ENCODE measurements around the gene SMKR1.
"Not testable (repeated sequence)": the region's sequence is repeated elsewhere in the genome, so short reads cannot be mapped to it uniquely, and the experiment has no call there.

The SMKR1 gene

GRCh38 chr7:129470411-129470810, 31.9 kb upstream of the SMKR1 start:
- TF ChIP-seq SPI1 (IDR thresholded peaks at IDR 0.05; ENCODE audit: borderline replicate concordance, low read depth): no peak
- Histone ChIP-seq H3K27ac (replicated peaks) (no peak overlapping the region), H3K27me3 (ENCODE audit: insufficient read depth, poor library complexity, severe bottlenecking) (no peaks in the 10 kb centered on the region), H3K4me3 (replicated peaks; ENCODE audit: insufficient read depth, low read length) (no peak overlapping the region)
- no peak for DNase-seq (ENCODE audit: low read depth in 1 of 2, low spot score in 1 of 2)

GRCh38 chr7:129471402-129471827, 30.9 kb upstream of the SMKR1 start:
- DNase-seq (ENCODE audit: low read depth in 1 of 2, low spot score in 1 of 2): no peak
- Histone ChIP-seq H3K27me3 (ENCODE audit: insufficient read depth, poor library complexity, severe bottlenecking) (no peaks in the 10 kb centered on the region), H3K27ac (replicated peaks) (no peak overlapping the region), H3K4me3 (replicated peaks; ENCODE audit: insufficient read depth, low read length) (no peak overlapping the region)
- TF ChIP-seq CTCF (IDR thresholded peaks at IDR 0.05; ENCODE audit: insufficient read depth, low read length) (no peak), POLR2AphosphoS5 (IDR thresholded peaks at IDR 0.05; ENCODE audit: low read depth) (no peak), REST (IDR thresholded peaks at IDR 0.05; ENCODE audit: insufficient replicate concordance, low read depth) (no peak), SPI1 (IDR thresholded peaks at IDR 0.05; ENCODE audit: borderline replicate concordance, low read depth) (no peak), GABPA (IDR thresholded peaks at IDR 0.05; ENCODE audit: low read depth) (no peak)

- H3K27me3 ChIP-seq (ENCODE audit: insufficient read depth, poor library complexity, severe bottlenecking); DNase-seq (ENCODE audit: low read depth in 1 of 2, low spot score in 1 of 2); H3K27ac ChIP-seq (replicated peaks); H3K4me3 ChIP-seq (replicated peaks; ENCODE audit: insufficient read depth, low read length): not testable (repeated sequence)
Measured at GRCh38 chr7:129475931-129476330, 26.4 kb upstream of the SMKR1 start.

- not testable (repeated sequence) for H3K27ac ChIP-seq (replicated peaks); DNase-seq (ENCODE audit: low read depth in 1 of 2, low spot score in 1 of 2); H3K27me3 ChIP-seq (ENCODE audit: insufficient read depth, poor library complexity, severe bottlenecking); H3K4me3 ChIP-seq (replicated peaks; ENCODE audit: insufficient read depth, low read length)
Measured at GRCh38 chr7:129476398-129476797, 25.9 kb upstream of the SMKR1 start.

- Histone ChIP-seq H3K4me3 (replicated peaks; ENCODE audit: insufficient read depth, low read length) (no peak overlapping the region), H3K27me3 (ENCODE audit: insufficient read depth, poor library complexity, severe bottlenecking) (no peaks in the 10 kb centered on the region), H3K27ac (replicated peaks) (no peak overlapping the region)
- DNase-seq (ENCODE audit: low read depth in 1 of 2, low spot score in 1 of 2): no peak
- TF ChIP-seq GABPA (IDR thresholded peaks at IDR 0.05; ENCODE audit: low read depth) (no peak), REST (IDR thresholded peaks at IDR 0.05; ENCODE audit: insufficient replicate concordance, low read depth) (no peak), POLR2AphosphoS5 (IDR thresholded peaks at IDR 0.05; ENCODE audit: low read depth) (no peak)
Measured at GRCh38 chr7:129479831-129480230, 22.5 kb upstream of the SMKR1 start.

GRCh38 chr7:129480674-129481363, 21.5 kb upstream of the SMKR1 start:
- Histone ChIP-seq H3K27ac (replicated peaks) (no peak overlapping the region), H3K4me3 (replicated peaks; ENCODE audit: insufficient read depth, low read length) (no peak overlapping the region), H3K27me3 (ENCODE audit: insufficient read depth, poor library complexity, severe bottlenecking) (no peaks in the 10 kb centered on the region)
- DNase-seq (ENCODE audit: low read depth in 1 of 2, low spot score in 1 of 2): no peak
- TF ChIP-seq GABPA (IDR thresholded peaks at IDR 0.05; ENCODE audit: low read depth) (no peak), REST (IDR thresholded peaks at IDR 0.05; ENCODE audit: insufficient replicate concordance, low read depth) (no peak), POLR2AphosphoS5 (IDR thresholded peaks at IDR 0.05; ENCODE audit: low read depth) (no peak), SPI1 (IDR thresholded peaks at IDR 0.05; ENCODE audit: borderline replicate concordance, low read depth) (no peak), CTCF (IDR thresholded peaks at IDR 0.05; ENCODE audit: insufficient read depth, low read length) (no peak)

GRCh38 chr7:129481376-129481775, 21.0 kb upstream of the SMKR1 start:
- not testable (repeated sequence) for H3K27me3 ChIP-seq (ENCODE audit: insufficient read depth, poor library complexity, severe bottlenecking); H3K27ac ChIP-seq (replicated peaks); DNase-seq (ENCODE audit: low read depth in 1 of 2, low spot score in 1 of 2); H3K4me3 ChIP-seq (replicated peaks; ENCODE audit: insufficient read depth, low read length)
